ENCODE results near the gene COX7B.
"Not testable (repeated sequence)": the region's sequence is repeated elsewhere in the genome, so short reads cannot be mapped to it uniquely, and the experiment has no call there.

DNA sequence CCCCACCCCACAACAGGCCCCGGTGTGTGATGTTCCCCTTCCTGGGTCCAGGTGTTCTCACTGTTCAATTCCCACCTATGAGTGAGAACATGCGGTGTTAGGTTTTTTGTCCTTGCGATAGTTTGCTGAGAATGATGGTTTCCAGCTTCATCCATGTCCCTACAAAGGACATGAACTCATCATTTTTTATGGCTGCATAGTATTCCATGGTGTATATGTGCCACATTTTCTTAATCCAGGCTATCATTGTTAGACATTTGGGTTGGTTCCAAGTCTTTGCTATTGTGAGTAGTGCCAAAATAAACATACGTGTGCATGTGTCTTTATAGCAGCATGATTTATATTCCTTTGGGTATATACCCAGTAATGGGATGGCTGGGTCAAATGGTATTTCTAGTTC is 17.9 kb upstream of the COX7B start:
- TF ChIP-seq, protein P1, sequence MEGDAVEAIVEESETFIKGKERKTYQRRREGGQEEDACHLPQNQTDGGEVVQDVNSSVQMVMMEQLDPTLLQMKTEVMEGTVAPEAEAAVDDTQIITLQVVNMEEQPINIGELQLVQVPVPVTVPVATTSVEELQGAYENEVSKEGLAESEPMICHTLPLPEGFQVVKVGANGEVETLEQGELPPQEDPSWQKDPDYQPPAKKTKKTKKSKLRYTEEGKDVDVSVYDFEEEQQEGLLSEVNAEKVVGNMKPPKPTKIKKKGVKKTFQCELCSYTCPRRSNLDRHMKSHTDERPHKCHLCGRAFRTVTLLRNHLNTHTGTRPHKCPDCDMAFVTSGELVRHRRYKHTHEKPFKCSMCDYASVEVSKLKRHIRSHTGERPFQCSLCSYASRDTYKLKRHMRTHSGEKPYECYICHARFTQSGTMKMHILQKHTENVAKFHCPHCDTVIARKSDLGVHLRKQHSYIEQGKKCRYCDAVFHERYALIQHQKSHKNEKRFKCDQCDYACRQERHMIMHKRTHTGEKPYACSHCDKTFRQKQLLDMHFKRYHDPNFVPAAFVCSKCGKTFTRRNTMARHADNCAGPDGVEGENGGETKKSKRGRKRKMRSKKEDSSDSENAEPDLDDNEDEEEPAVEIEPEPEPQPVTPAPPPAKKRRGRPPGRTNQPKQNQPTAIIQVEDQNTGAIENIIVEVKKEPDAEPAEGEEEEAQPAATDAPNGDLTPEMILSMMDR (IDR thresholded peaks at IDR 0.05) = not testable (repeated sequence)
- TF ChIP-seq POLR2AphosphoS5 (IDR thresholded peaks at IDR 0.05); POLR2A (IDR thresholded peaks at IDR 0.05; ENCODE audit: low read depth); EP300 (IDR thresholded peaks at IDR 0.05): not testable (repeated sequence)
